Stimulated activated CD8-positive, alpha-beta memory T cell treated with anti-CD3 and anti-CD28 coated beads, Interleukin-12 subunit alpha, Interleukin-12 subunit beta, amount 100 ng/mL, for 24 hours (primary cell): Measurements from ENCODE around the gene PDCD6IP.
"Not testable (repeated sequence)": the region's sequence is repeated elsewhere in the genome, so short reads cannot be mapped to it uniquely, and the experiment has no call there.

Source experiments
- DNase-seq: peaks from one replicate; pipeline ENCODE4 v3.0.0-alpha.2; 2020; ENCODE audit errors: extremely low read depth

The PDCD6IP gene

GRCh38 chr3:33798418-33799201 is at the start of gene PDCD6IP:
Gene PDCD6IP (plus strand): TSS chr3:33798630. CDS start chr3:33798729, 99 bp downstream.
- peak; percentile 79 for DNase-seq

GRCh38 chr3:33749546-33750210 is 48.8 kb upstream of the PDCD6IP start:
- DNase-seq = no peak

DNA sequence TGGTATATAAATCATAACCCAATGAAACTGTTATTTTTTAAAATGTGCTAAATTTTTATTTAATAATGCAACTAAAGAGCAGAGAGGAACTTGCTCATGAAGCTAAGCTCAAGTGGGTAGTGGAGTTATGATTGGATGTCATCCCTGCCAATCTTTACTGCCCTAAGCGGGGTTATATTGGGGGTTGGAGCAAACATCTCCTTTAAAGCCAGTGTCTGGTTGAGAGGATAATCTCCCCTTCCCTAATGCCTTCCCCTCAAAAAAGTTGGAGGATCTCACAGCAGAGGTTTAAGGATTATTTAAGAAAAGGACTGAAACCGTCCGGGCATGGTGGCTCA is 48.2 kb upstream of the PDCD6IP start:
- no peak for DNase-seq

DNA sequence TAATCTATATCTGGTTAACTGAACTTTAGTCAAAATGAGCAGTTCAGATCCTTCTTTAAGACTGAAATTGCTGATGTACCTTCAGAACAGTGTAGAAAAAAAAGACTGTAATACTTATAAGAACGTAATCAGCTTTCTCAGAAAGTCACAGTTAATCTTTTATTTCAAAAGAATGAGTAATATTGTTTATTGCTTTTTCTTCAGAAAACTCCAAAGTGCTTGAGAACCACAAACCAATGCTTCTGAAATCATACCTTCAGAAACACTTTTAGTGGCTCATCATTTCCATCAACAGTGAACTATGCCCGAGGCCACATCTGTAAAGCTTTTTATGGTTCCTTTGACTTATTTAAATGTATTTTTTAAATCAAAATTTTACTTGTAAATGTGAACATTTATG is 47.1 kb upstream of the PDCD6IP start:
- no peak for DNase-seq

DNA sequence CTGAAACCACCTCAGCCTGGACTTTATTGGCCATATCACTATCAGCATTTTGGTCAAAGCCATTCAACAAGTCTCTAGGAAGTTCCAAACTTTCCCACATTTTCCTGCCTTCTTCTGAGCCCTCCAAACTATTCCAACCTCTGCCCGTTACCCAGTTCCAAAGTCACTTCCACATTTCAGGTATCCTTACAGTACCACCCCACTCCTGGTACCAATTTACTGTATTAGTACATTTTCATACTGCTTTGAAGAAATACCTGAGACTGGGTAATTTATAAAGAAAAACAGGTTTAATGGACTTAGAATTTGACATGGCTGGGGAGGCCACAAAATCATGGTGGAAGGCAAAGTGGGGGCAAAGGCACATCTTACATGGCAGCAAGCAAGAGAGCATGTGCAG is 44.0 kb upstream of the PDCD6IP start:
- DNase-seq = not testable (repeated sequence)

- DNase-seq = no peak
These were observed 40.1 kb upstream of the PDCD6IP start for GRCh38 chr3:33758281-33758680.

DNA sequence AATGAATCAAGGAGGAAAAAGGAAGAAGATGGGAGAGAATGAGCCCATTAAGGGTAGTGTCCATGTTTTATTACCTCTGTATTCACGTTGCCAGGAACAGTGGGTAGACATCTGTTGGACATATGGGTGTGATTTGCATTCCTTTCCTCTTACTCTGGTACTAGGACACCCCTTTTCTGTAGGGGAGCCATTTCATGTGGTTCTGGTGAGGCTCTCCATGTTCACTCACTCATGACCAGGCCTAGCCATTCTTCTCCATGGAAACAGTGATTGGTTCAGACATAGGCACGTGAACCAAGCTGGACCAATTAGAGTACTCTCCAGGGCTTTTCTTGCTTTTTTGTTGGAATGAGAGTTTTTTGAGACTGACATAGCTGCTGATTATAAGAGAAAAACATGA is 39.6 kb upstream of the PDCD6IP start:
- no peak for DNase-seq

- no peak for DNase-seq
These were observed 29.7 kb upstream of the PDCD6IP start for GRCh38 chr3:33768578-33769330.

- no peak for DNase-seq
These were observed 24.8 kb upstream of the PDCD6IP start for GRCh38 chr3:33773637-33774036.

GRCh38 chr3:33775363-33775762 is 23.1 kb upstream of the PDCD6IP start:
- DNase-seq = no peak

DNA sequence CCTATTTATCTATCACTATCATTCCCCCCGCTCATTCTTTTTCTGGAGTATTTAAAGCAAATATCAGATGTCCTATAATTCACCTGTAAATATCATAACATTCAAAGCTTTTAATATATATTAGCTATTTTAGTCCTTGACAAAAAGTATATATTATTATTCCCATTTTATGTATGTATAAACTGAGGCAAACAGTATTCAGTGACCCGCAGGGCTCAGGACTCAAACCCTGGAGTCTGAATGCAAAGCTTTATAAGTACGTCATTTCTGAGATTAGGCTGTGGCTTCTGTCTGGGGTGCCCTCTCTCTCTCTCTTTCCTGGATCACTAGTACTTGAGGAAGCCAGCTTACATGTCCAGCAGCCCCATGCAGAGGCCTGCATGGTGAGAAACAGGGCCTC is 20.4 kb upstream of the PDCD6IP start:
- no peak for DNase-seq

- no peak for DNase-seq
These were observed 18.7 kb upstream of the PDCD6IP start for GRCh38 chr3:33779751-33780150.

DNA sequence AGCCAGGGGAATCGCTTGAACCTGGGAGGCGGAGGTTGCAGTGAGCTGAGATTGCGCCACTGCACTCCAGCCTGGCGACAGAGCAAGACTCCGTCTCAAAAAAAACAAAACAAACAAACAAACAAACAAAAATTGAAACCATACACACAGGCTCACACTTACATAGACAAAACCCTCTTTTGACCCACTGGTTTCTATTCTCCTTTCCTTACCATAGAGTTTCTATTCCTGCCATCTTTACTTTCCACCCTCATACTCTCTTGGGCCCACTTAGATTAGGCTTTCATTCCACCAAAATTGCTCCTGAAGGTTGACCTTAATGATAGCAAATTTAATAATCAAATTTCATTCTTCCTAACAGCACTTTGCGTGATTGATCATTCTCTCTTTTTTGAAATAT is 17.0 kb upstream of the PDCD6IP start:
- not testable (repeated sequence) for DNase-seq

GRCh38 chr3:33786565-33787327 is 11.7 kb upstream of the PDCD6IP start:
- no peak for DNase-seq

GRCh38 chr3:33787328-33788009 is 11.0 kb upstream of the PDCD6IP start:
- DNase-seq = no peak

- no peak for DNase-seq
These were observed 9.1 kb upstream of the PDCD6IP start for GRCh38 chr3:33789183-33789954.

GRCh38 chr3:33790091-33790490 is 8.3 kb upstream of the PDCD6IP start:
- no peak for DNase-seq

- no peak for DNase-seq
These were observed 6.8 kb upstream of the PDCD6IP start for GRCh38 chr3:33791477-33792166.

DNA sequence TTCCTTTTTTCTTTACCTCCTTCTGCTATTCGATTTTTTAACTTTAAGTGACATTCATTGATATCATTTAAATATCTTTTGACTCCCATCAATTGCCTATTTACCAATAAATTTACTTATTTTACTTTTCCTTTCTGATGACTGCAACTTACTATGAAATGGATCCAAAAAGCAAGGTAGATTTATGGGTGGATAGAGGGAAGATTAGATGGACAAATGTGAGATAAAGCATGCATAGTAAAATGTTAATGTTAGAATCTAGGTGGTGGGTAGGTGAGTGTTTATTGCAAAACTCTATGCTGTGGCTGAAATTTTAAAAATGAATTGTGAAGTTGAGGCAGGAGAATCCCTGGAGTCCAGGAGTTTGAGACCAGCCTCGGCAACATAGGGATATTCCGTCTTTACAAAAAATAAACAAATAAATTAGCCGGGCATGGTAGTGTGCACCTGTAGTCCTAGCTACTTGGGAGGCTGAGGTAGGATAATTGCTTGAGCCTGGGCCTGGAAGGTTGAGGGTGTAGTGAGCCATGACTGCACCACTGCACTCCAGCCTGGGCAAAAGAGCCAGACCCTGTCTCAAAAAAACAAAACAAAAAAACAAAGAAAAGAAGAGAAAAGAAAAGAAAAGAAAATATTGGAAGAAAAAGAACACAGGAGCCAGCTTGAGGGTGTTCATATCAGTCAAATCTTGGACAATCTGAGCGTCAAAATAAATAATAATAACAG is 6.1 kb upstream of the PDCD6IP start:
- no peak for DNase-seq
